Suprapubic skin (tissue), 2 donors: ENCODE measurements around the gene SMG6.

Experiments
- EP300 ChIP-seq: sonication (generic); formaldehyde crosslinking; IDR thresholded peaks from one replicate; pipeline ENCODE4 v1.6.1; 2017; ENCODE audit warnings: antibody characterized with exemption
- POLR2A ChIP-seq, 2 donors: fragments of 450-650 bp; IDR thresholded peaks; one replicate each; pipeline ENCODE4 v1.6.1; 2017; ENCODE audit warnings: antibody characterized with exemption in 2 of 2, mild to moderate bottlenecking in 2 of 2, moderate library complexity in 2 of 2

DNA sequence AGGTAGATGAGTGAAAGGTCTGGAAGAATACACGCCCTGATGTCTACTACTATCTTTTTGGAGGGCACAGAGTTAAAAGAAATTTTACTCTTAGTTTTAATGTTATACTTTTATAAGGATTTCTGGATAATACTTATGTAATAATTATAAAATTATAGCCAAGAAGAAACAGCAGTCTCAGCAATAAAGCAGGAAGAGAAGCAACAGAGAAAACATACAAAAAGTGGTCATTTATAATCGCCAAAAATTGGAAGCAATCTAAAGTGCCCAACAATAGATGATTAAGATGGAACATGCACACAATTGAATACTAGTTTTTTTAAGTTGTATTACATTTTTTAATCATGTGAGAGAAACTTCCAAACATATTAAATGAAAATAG, 64.4 kb downstream of the SMG6 start:
- TF ChIP-seq POLR2A (IDR thresholded peaks at IDR 0.05) (no peak), EP300 (no peak)
